IPS-NIHi11 (cell line): ENCODE data around the gene HPN.
A peak's percentile ranks its signal among the peaks of the same experiment; 100 is the strongest.
"Not testable (repeated sequence)": the region's sequence is repeated elsewhere in the genome, so short reads cannot be mapped to it uniquely, and the experiment has no call there.

Experiments
- DNase-seq: peaks from one replicate; pipeline ENCODE4 v3.0.0; 2012; ENCODE audit warnings: mixed read lengths, low spot score

HPN gene

GRCh38 chr19:35042954-35043604, 1.6 kb downstream of the HPN start:
- no peak for DNase-seq

- DNase-seq = no peak
These were observed 2.4 kb downstream of the HPN start for GRCh38 chr19:35043906-35044305.

- peak; percentile 82 for DNase-seq
These were observed 3.0 kb downstream of the HPN start for GRCh38 chr19:35044317-35045117.

- peak; percentile 72 for DNase-seq
These were observed 4.3 kb downstream of the HPN start for GRCh38 chr19:35045667-35046300.

GRCh38 chr19:35046461-35046860, 4.9 kb downstream of the HPN start:
- no peak for DNase-seq

- DNase-seq = no peak
These were observed 7.4 kb downstream of the HPN start for GRCh38 chr19:35048911-35049411.

- DNase-seq = no peak
These were observed 7.9 kb downstream of the HPN start for GRCh38 chr19:35049456-35049855.

- not testable (repeated sequence) for DNase-seq
These were observed 9.1 kb downstream of the HPN start for GRCh38 chr19:35050662-35051061.

- not testable (repeated sequence) for DNase-seq
These were observed 9.7 kb downstream of the HPN start for GRCh38 chr19:35051268-35051667.

GRCh38 chr19:35051796-35052195, 10.3 kb downstream of the HPN start:
- DNase-seq = no peak

- DNase-seq = no peak
These were observed 11.2 kb downstream of the HPN start for GRCh38 chr19:35052599-35053190.

- no peak for DNase-seq
These were observed 12.3 kb downstream of the HPN start for GRCh38 chr19:35053667-35054293.

GRCh38 chr19:35054626-35055025, 13.1 kb downstream of the HPN start:
- DNase-seq = no peak

- DNase-seq = peak; percentile 78
These were observed 14.2 kb downstream of the HPN start for GRCh38 chr19:35055715-35056179.

- DNase-seq = no peak
These were observed 15.1 kb downstream of the HPN start for GRCh38 chr19:35056513-35057063.

GRCh38 chr19:35058370-35058769, 16.8 kb downstream of the HPN start:
- DNase-seq = no peak

- DNase-seq = peak; percentile 47
These were observed 17.7 kb downstream of the HPN start for GRCh38 chr19:35059006-35059798.

- DNase-seq = no peak
These were observed 18.2 kb downstream of the HPN start for GRCh38 chr19:35059799-35060091.

GRCh38 chr19:35060160-35060855, 18.8 kb downstream of the HPN start:
- no peak for DNase-seq
